GM12875 (cell line): ENCODE data around the gene E4F1.
A peak's percentile ranks its signal among the peaks of the same experiment; 100 is the strongest.
"Not testable (repeated sequence)": the region's sequence is repeated elsewhere in the genome, so short reads cannot be mapped to it uniquely, and the experiment has no call there.

Experiments
- H3K4me3 ChIP-seq: one replicate; pipeline ENCODE4 v1.5.1; 2011; ENCODE audit warnings: low read depth, low read length, control low read depth
- CTCF ChIP-seq: IDR thresholded peaks from 2 replicates; pipeline ENCODE4 v1.5.1; 2011; ENCODE audit warnings: low read depth, mild to moderate bottlenecking, control low read depth, inconsistent platforms, low read length, moderate library complexity, borderline replicate concordance; ENCODE audit not compliant: insufficient read depth

Gene E4F1

DNA sequence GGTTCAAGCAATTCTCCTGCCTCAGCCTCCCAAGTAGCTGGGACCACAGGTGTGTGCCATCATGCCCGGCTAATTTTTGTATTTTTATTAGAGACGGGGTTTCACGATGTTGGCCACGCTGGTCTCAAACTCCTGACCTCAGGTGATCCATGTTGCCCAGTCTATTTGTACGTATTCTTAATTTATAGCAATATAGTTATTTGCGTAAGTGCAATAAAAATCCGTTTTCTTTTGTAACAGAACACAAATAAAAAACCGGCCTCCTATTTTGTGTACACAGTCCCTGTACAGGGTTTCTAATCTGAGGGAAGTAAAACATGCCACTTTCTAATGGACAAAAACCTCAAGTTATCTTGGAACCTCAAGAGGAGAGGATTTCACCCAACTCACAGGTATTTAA, 36.9 kb downstream of the E4F1 start:
- H3K4me3 ChIP-seq: no peak overlapping the region
- no peak for TF ChIP-seq CTCF

DNA sequence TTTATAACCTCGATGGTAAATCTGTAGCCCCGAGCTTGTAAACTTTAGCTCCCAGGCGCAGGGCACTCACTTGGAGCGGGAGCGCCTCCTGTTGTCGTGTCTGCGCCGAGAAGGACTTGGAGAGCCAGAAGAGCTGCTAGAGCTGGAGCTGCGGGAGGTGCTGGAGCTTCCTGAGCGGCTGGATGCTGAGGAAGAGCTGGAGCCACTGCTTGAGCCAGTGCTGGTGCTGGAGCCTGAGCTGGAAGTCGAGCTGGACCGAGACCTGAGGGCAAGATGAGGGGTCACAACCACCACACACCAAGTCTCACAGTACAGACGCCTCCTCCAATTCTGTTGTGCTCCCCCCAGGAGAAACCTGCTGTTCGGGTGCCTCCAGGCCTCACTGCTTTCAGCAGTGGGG, 39.6 kb downstream of the E4F1 start:
- not testable (repeated sequence) for H3K4me3 ChIP-seq

GRCh38 chr16:2266887-2267286, 43.5 kb downstream of the E4F1 start:
- peak overlapping the region; percentile 90 for H3K4me3 ChIP-seq

- H3K4me3 ChIP-seq: peak overlapping the region; percentile 90
These were observed 44.1 kb downstream of the E4F1 start for GRCh38 chr16:2267505-2267912.

GRCh38 chr16:2267913-2268666, 44.7 kb downstream of the E4F1 start, which contains the start of gene RNPS1:
RNPS1 (minus strand) TSS chr16:2268126; CDS start chr16:2264643, 3,483 bp downstream.
- peak within 1 kb of the TSS; percentile 90 for H3K4me3 ChIP-seq
- TF ChIP-seq CTCF: no peak

GRCh38 chr16:2270070-2270462, 46.7 kb downstream of the E4F1 start:
- H3K4me3 ChIP-seq: no peak overlapping the region
- TF ChIP-seq CTCF: no peak

DNA sequence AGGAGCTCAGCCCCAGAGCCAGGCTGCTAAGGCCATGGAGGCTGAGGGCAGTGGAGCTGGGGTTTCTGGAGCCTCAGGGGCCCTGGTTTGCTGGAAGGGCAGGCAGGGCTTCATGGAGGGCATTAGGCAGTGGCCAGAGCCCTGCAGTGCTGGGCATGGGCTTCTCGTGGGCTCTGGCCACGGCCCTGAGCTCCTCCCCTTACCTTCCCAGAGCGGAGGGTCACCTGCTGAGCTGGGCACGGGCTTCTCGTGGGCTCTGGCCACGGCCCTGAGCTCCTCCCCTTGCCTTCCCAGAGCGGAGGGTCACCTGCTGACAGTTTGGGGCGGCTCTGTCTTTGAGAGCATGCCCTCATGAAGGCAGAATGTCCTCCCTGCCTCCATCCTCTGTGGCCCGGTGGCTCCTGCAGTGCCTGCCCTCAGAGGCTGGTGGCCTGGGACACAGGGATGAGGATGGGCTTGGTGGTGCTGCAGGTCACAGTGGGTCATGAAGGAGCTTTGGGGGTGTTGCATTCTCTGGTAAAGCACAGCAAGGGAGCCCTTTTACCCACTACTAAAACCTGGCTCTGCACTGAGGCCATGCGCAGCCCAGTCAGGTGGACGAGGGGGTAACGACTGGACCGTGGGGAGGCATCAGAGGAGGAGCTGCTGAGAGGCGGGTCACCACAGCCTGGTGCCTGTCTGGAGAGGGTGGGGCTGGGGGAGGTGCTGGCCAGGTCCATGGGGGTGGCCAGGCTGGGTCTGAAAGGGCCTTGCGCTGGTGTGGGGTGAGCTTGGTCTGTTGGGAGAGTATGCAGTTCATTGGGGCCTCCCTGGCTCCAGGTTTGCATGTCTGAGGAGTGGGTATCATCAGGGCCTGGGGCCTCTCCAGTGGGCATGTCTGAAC, 47.4 kb downstream of the E4F1 start:
- no peak overlapping the region for H3K4me3 ChIP-seq
- no peak for TF ChIP-seq CTCF

DNA sequence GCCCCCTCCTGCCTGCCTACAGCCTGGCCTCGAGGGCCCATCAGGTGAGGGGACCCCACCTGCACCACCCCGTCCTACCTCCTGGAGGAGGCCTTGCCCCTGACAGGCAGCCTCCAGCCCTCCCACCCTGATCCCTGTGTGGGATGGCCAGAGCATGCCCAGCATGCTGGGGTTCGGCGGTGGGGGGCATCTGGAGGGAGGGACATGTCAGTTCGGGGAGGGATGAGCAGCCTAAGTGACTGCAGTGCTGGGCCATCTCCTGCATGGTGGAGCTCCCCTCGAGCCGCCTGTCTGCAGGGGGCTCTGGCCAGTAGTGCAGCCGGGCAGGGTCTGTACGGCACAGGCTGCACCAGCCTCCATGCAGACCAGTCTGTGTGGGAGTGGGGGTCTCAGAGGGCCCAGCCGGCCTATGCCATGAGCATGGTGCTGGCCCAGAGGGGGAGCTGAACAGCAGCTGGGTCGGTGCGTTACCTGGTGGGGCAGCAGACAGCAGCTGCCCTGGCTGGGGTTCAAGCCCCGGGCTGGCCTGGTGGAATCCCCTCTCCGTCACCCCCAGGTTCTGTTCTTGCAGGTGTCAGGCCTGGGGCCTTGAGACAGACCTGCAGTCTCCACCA, 48.6 kb downstream of the E4F1 start:
- TF ChIP-seq CTCF: no peak
- no peak overlapping the region for H3K4me3 ChIP-seq
